Kidney epithelial cell (primary cell): ENCODE results near the gene RCC2. TPM values are rescaled to one million over a fixed set of nuclear protein-coding genes. Genes with fewer than 3 reads are reported as not detected.

ENCODE experiments used
- DNase-seq: peaks from one replicate; pipeline ENCODE4 v3.0.0-alpha.2; 2010; ENCODE audit warnings: low read depth
- H3K27me3 ChIP-seq: 2 replicates; pipeline ENCODE4 v1.6.0; 2011; ENCODE audit warnings: low read length; ENCODE audit not compliant: control insufficient read depth, insufficient read depth
- H3K36me3 ChIP-seq: 2 replicates; pipeline ENCODE4 v1.5.1; 2011; ENCODE audit warnings: low read length; ENCODE audit not compliant: control insufficient read depth, insufficient read depth
- H3K4me3 ChIP-seq: 2 replicates; pipeline ENCODE4 v1.5.1; 2011; ENCODE audit warnings: low read depth, mild to moderate bottlenecking, control low read depth, low read length
- total RNA-seq: library from RNA; depleted of rRNA; stranded (reverse); fragments of >200 nt; gene quantifications from 2 replicates; pipeline ENCODE4 v1.2.3, GENCODE V29; 2015
- TF ChIP-seq, protein P1 (sequence below): IDR thresholded peaks from 2 replicates; pipeline ENCODE4 v1.5.1; 2011; ENCODE audit warnings: mild to moderate bottlenecking, moderate library complexity, low read length, control low read depth, inconsistent platforms; ENCODE audit not compliant: insufficient read depth, poor library complexity, severe bottlenecking

The RCC2 gene
- total RNA-seq, 1 donor from 2014 or later, result 80.8 TPM

DNA sequence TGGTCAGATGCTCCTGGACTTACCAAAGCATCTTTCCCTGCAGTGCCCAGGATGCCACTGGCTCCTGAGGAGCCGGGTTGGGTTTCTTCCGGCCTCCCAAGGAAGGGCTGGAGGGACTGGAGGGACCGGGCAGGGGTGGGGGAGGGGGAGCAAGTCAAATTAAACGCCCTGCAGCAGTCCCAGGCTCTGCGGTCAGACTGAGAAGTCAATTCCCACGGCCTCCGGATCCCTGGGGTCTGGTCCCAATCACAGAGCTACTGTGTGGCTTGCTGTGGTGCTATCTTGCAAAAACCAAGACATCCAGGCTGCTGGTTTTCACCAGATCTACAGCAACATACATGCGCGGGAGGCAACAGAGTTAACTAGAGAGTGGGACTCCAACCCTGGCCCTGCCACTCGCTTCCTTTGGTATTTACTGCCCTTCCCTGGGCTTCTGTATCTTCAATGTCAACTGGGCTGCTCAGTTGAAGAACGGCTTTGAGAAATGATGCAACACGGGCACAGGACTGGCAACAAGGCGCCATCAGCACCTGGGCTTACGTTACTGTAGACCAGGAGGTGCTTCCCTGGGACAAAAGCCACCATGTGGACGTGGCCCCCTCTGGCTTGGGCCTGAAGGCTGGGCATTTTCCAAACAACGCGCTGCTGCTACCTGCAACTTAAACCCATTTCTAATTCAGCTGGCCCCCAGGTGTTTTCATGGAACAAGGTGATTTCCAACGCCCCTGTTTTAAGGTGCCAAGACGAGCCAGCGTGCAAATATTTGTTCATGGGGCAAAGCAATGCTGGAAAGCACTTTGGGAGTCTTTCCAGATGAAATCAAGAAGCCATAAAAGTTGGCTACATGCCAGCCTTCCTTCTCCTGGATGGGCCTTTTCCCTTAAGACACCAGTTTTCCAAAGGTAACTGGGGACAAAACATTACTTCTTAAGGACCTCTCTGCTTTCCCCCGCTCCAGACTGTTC is 11.5 kb downstream of the RCC2 start:
- TF ChIP-seq, protein P1, sequence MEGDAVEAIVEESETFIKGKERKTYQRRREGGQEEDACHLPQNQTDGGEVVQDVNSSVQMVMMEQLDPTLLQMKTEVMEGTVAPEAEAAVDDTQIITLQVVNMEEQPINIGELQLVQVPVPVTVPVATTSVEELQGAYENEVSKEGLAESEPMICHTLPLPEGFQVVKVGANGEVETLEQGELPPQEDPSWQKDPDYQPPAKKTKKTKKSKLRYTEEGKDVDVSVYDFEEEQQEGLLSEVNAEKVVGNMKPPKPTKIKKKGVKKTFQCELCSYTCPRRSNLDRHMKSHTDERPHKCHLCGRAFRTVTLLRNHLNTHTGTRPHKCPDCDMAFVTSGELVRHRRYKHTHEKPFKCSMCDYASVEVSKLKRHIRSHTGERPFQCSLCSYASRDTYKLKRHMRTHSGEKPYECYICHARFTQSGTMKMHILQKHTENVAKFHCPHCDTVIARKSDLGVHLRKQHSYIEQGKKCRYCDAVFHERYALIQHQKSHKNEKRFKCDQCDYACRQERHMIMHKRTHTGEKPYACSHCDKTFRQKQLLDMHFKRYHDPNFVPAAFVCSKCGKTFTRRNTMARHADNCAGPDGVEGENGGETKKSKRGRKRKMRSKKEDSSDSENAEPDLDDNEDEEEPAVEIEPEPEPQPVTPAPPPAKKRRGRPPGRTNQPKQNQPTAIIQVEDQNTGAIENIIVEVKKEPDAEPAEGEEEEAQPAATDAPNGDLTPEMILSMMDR, result no peak
- peaks cover 1% of the 10 kb centered on the region for H3K36me3 ChIP-seq
- DNase-seq, result no peak

DNA sequence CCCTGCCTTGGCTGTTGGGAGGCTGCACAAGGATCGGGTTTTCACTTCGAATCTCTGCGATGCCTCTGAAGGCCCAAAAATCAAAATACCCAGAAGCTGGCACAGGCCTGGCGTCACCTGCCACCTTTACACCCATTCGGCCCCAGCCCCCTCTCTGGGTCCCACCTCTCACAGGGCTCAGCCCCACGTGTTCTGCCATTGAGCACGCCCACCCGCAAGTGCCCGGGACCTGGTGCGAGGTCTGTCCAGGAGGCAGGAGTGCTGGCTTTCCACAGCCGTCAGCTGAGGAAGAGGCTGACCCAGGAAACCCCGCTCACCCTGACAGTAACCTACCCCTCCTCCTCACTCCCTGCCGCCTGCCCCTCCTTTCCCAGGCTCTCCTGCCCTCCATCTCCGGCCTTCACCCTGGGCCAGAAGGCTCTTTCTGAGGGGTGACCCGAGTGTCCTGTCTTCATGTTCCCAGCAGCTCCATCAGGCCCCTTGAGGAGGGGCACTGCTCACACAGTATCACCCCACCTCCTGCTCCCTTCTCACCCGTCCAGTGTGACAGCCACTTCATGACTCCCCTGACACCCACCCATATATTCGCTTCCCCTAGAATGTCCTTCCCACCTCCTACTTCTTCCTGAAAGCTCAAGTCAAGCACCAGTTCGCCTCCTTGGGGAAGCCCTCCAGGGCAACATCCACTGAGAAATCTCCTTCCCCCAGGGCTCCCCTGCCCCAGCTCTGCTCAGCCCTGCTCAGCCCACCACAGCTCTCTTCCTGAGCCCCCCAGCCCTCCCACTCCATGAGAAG is 13.5 kb downstream of the RCC2 start:
- Histone ChIP-seq H3K4me3 (no peak overlapping the region), H3K27me3 (no peaks in the 10 kb centered on the region), H3K36me3 (no peaks in the 10 kb centered on the region)
- DNase-seq, result no peak
- TF ChIP-seq, protein P1, result no peak

More for the DNA sequence above, 11.5 kb downstream of the RCC2 start:
- H3K27me3 ChIP-seq, result no peaks in the 10 kb centered on the region
- no peak overlapping the region for H3K4me3 ChIP-seq

DNA sequence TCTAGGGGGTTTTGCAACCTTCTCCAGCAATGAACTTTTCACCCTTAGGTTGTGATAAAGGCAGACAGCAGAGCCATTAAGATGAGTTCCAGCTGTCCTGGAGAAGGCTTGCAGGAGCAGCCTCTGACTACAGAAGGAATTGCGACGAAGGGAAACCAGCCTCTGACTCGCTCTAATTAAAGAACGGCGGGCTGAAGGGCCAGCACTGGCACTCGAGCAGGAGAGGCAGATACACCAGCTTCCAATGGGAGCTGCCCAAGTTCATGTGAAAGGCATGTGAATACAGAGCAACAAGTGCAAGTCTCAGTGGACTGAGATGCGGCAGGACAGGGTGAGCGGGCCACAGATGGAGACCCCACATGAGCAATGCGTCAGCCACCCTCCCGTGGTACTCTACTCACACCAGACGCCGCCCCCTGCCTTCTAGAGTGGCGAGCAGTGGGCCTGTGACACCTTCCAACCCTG is 15.7 kb downstream of the RCC2 start:
- DNase-seq, result no peak
- H3K27me3 ChIP-seq, result no peaks in the 10 kb centered on the region
- no peaks in the 10 kb centered on the region for H3K36me3 ChIP-seq
- no peak overlapping the region for H3K4me3 ChIP-seq
- TF ChIP-seq, protein P1, result no peak

DNA sequence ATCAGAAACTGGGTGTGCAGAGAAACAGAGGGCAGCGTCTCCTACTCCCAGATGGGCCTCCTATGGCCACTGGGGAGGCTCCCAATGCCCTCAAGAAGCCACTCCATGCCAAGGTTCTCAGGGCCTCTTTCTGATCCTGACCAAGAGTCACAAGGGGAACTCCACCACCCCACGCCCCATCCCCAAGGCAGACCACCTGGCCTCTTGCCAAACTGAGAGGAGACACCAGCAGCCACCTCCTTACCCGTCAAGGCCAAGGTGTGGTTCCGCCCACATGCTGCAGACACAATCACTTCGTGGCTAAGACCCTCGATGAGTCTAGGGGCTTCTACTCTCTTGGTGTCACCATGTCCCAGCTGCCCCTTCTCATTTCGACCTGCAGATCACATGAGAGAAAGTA is 17.0 kb downstream of the RCC2 start:
- TF ChIP-seq, protein P1, result no peak
- H3K27me3 ChIP-seq, result no peaks in the 10 kb centered on the region
- DNase-seq, result no peak
- H3K36me3 ChIP-seq, result no peaks in the 10 kb centered on the region
- H3K4me3 ChIP-seq, result no peak overlapping the region

DNA sequence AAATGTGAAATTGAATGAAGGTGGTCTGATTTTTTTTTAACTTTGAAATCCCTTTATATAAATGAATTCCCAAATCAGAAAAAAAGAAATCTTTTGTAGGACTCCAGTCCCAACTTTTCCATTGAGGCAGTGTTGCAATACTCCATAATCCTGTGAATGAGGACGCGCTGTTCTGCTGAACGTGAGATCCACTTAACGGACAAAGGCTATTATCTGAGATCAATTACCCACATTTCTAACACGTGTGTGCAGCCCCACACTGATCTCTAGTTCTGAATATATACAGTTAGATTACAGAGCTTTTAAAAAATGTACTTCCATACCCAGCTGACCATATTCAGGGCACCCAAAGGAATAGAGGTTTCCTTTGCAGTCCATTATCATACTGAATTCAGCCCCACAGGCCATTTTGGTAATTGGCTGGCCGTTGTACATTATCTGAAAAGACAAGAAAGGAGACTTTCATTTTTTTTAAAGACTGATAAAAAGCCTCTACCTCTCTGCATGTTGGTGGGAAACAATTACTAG is 19.0 kb downstream of the RCC2 start:
- TF ChIP-seq, protein P1, result no peak
- Histone ChIP-seq H3K27me3 (no peaks in the 10 kb centered on the region), H3K4me3 (no peak overlapping the region), H3K36me3 (peaks cover 2% of the 10 kb centered on the region)
- no peak for DNase-seq
